Uterine smooth muscle cell (primary cell): ENCODE measurements around the gene BRSK2. TPM values are rescaled to one million over a fixed set of nuclear protein-coding genes. Genes with fewer than 3 reads are reported as not detected.

ENCODE experiments used
- total RNA-seq: library from RNA; depleted of rRNA; stranded (reverse); fragments of >200 nt; gene quantifications from 2 replicates; pipeline ENCODE4 v1.2.3, GENCODE V29; 2014

Gene BRSK2
- 0.50 TPM in 1 of 2 replicates, not detected in the other for total RNA-seq

DNA sequence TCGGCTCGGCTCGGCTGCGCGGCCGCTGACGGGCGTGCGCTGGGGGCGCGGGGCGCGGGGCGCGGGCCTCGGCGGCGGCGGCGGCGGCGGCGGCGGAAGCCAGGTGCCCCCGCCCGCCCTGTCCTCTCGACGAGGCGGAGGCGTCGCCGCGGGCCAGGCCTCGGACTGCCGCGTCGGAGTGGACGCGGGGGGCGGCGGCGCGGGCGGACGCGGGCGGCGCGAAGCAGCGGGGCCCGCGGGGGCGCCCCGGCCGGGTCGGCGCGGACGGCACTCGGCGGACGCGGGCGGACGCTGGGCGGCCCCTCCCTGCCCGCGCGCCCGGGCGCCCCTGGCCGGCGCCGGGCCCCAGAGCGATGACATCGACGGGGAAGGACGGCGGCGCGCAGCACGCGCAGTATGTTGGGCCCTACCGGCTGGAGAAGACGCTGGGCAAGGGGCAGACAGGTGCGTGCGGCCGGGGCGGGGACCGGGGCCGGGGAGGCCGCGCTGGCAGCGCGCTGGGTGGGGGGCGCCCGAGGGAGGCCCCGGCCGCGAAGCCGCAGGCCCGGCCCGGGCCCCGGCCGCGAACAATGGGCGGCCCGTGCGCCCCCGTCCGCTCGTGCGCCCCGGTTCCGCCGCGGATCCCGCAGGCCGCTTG, at the start of gene BRSK2:
TSS of gene BRSK2 (plus strand) at position 3 of the 637 bp plus-strand sequence. CDS start at position 354, 351 bp downstream.

DNA sequence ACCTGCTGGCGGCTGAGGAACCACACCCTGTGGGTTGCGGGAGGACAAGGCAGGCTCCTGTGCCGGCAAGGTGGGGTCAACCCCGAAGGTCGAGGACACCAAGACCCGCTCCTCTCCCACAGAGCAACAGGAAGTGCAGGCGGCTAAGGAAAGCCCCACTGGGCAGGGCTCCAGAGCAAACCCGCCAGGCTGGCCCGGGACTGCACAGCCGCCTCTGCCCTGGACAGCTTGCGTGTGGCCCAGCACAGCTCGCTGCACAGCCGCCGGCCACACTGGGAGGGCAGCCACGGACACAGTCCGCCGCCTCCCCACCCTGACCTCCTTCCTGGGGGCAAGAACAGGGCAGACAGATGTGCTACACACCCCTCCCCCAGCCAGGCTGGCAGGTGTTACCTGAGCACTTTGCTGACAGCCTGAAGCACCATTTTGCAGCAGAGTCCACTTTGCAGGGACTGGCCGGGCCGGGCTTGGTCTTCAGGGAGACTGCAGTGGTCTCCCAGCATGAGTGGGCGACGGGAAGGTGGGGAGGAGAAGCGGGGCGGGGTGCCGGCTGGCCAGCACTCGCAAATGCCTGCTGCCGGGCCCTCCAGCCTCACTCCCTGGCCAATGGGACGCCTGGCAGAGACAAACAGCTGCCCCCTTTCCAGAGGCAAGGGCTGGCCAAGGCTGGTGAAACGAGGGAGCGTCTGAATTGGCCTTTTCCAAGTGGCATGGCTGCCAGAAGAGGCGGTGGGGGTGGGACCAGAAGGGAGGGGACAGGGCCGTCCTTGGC, 96.5 kb downstream of the BRSK2 start, which contains the start of gene MOB2:
TSS of gene MOB2 (minus strand) at position 726 of the 772 bp plus-strand sequence. CDS start at position 503, 223 bp downstream.

Other genes starting within 250 kb of the BRSK2 start
- under 0.01 TPM in 1 of 2 replicates, not detected in the other for gene MUC5AC, start 232.0 kb upstream of the BRSK2 start, total RNA-seq
- gene MUC5B, start 166.9 kb upstream of the BRSK2 start, total RNA-seq: not detected in 2 replicates
- 26.8 and 28.4 TPM in 2 replicates for gene TOLLIP, start 80.3 kb upstream of the BRSK2 start, total RNA-seq
- 19.9 and 24.4 TPM in 2 replicates for gene MOB2, start 96.8 kb downstream of the BRSK2 start, total RNA-seq
- 0.44 and 0.50 TPM in 2 replicates for gene DUSP8, start 182.3 kb downstream of the BRSK2 start, total RNA-seq
- not detected in 2 replicates for gene KRTAP5-1, start 195.3 kb downstream of the BRSK2 start, total RNA-seq
- gene KRTAP5-2, start 208.4 kb downstream of the BRSK2 start, total RNA-seq: not detected in 2 replicates
- gene KRTAP5-3, start 218.5 kb downstream of the BRSK2 start, total RNA-seq: not detected in 2 replicates
- gene KRTAP5-4, start 232.2 kb downstream of the BRSK2 start, total RNA-seq: not detected in 2 replicates
- not detected in 2 replicates for gene KRTAP5-5, start 239.8 kb downstream of the BRSK2 start, total RNA-seq